Measurements from ENCODE around the gene RPS6KA5.
"Not testable (repeated sequence)": the region's sequence is repeated elsewhere in the genome, so short reads cannot be mapped to it uniquely, and the experiment has no call there.

GRCh38 chr14:90939252-90939795 lies 121.1 kb downstream of the RPS6KA5 start:
- not testable (repeated sequence) for TF ChIP-seq DMBX1 (CRISPR knock-in tag; IDR thresholded peaks at IDR 0.05; ENCODE audit: borderline replicate concordance); SP1 (CRISPR knock-in tag; IDR thresholded peaks at IDR 0.05); EZH2 (IDR thresholded peaks at IDR 0.05; ENCODE audit: borderline replicate concordance, low read depth, low read length); MXI1 (IDR thresholded peaks at IDR 0.05; ENCODE audit: low read depth, low read length); MTA2 (IDR thresholded peaks at IDR 0.05; ENCODE audit: low read depth); PHB2 (IDR thresholded peaks at IDR 0.05; ENCODE audit: low read depth); ZFP91 (CRISPR knock-in tag; IDR thresholded peaks at IDR 0.05); SMC3 (conservative IDR thresholded peaks at IDR 0.05; ENCODE audit: insufficient read depth, low read depth, low read length); RCOR1 (IDR thresholded peaks at IDR 0.05; ENCODE audit: borderline replicate concordance in 1 of 2, low read depth in 2 of 2, low read length in 2 of 2); AFF4 (CRISPR knock-in tag; IDR thresholded peaks at IDR 0.05); ZBTB26 (CRISPR knock-in tag; IDR thresholded peaks at IDR 0.05)
